C4-2B (cell line): Measurements from ENCODE around the gene DAPK1.

Source experiments
- H3K27ac ChIP-seq: fragments of 450-650 bp; 2 replicates; pipeline ENCODE4 v1.5.1; 2017
- CTCF ChIP-seq: fragments of 450-650 bp; conservative IDR thresholded peaks from 2 replicates; pipeline ENCODE4 v1.5.1; 2017; ENCODE audit warnings: mild to moderate bottlenecking
- ZFX ChIP-seq: fragments of 450-650 bp; IDR thresholded peaks from 2 replicates; pipeline ENCODE4 v1.6.1; 2017

Gene DAPK1

GRCh38 chr9:87698069-87698809 is 200.6 kb downstream of the DAPK1 start:
- H3K27ac ChIP-seq = no peak overlapping the region
- no peak; the same call in 1 of the 2 replicates for TF ChIP-seq CTCF
- no peak for TF ChIP-seq ZFX

- no peak overlapping the region for H3K27ac ChIP-seq
- TF ChIP-seq ZFX = no peak
- no peak for TF ChIP-seq CTCF
Observed at GRCh38 chr9:87699835-87700234, 202.2 kb downstream of the DAPK1 start.

- H3K27ac ChIP-seq = no peak overlapping the region
- TF ChIP-seq ZFX (no peak), CTCF (no peak)
Observed at GRCh38 chr9:87701491-87701890, 203.8 kb downstream of the DAPK1 start.

- no peak overlapping the region for H3K27ac ChIP-seq
- no peak for TF ChIP-seq ZFX
Observed at GRCh38 chr9:87701931-87702421, 204.3 kb downstream of the DAPK1 start.

- TF ChIP-seq CTCF = no peak
- no peak for TF ChIP-seq ZFX
- no peak overlapping the region for H3K27ac ChIP-seq
Observed at GRCh38 chr9:87702921-87703320, 205.3 kb downstream of the DAPK1 start.

- TF ChIP-seq CTCF (no peak), ZFX (no peak)
- no peak overlapping the region for H3K27ac ChIP-seq
Observed at GRCh38 chr9:87703636-87704276, 206.1 kb downstream of the DAPK1 start.

- H3K27ac ChIP-seq = no peak overlapping the region
Observed at GRCh38 chr9:87704342-87704741, 206.7 kb downstream of the DAPK1 start.

More at GRCh38 chr9:87704342-87704741, 206.7 kb downstream of the DAPK1 start:
- TF ChIP-seq ZFX (no peak), CTCF (no peak)
